Ishikawa (cell line): ENCODE measurements around the gene KCNAB1.

ENCODE experiments used
- TEAD4 ChIP-seq: IDR thresholded peaks from 2 replicates; pipeline ENCODE4 v1.6.1; 2012
- TF ChIP-seq, protein P1 (sequence below): IDR thresholded peaks from 2 replicates; pipeline ENCODE4 v1.6.1; 2012

DNA sequence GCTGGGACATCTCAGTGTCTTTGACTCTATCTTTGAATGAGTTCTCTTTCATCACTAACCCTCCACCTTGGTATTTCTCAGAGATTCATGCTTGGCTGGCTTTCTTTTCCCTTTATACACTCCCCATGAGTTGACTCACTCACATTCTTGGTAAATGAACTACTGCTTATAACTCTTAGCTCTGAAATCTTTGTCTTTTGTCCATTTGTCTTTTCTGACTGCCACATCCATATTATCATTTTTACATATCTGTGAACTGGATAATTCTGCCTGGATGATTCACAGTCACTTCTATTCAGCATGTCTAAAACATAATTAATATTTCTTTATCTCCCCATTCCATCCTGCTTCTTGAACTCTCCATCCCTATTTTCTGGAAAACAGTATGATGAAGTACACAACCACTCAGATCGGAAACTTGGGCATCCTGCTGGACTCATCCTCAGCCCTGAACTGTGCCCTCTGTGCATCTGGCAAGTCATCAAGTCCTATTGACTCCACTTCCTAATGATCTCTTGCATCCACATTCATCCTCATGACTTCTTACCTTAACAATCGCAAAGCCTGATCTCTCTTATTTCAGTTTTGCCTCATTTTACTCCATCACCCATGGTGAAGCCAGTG, 66.9 kb downstream of the KCNAB1 start:
- no peak for TF ChIP-seq TEAD4
- TF ChIP-seq, protein P1, sequence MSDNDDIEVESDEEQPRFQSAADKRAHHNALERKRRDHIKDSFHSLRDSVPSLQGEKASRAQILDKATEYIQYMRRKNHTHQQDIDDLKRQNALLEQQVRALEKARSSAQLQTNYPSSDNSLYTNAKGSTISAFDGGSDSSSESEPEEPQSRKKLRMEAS: no peak
